HG03103 (cell line): ENCODE results near the gene IRF2BP1.
A peak's percentile ranks its signal among the peaks of the same experiment; 100 is the strongest.

Experiments used
- ATAC-seq: cut with Tn5 transposase; IDR thresholded peaks from one replicate; pipeline ENCODE4 v1.9.1; 2021; ENCODE audit warnings: low read depth; ENCODE audit not compliant: unreplicated experiment

Gene IRF2BP1

GRCh38 chr19:45885556-45886426 is at the start of gene IRF2BP1:
IRF2BP1 (minus strand) TSS chr19:45886141; CDS start chr19:45885774, 367 bp downstream.
- ATAC-seq = peak; percentile 44

DNA sequence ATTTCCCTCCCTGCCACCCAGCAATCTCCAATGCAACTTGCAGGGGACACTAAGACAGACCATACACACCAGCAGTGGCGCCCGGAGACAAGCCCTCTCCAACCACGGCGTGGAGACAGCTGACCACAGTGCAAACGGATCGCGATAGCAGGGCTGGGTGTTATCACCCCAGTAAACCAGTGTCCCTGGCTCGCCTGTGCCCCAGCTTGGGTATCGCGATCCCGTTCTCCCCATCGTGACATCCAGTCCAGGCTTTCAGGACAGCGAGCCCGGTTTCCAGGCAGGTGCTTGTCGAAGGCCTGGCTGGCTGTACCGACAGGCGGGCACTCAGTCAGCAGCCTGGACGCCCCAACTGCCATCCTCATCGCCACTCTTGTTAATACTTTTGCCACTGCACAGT is 49.3 kb upstream of the IRF2BP1 start:
- no peak for ATAC-seq

DNA sequence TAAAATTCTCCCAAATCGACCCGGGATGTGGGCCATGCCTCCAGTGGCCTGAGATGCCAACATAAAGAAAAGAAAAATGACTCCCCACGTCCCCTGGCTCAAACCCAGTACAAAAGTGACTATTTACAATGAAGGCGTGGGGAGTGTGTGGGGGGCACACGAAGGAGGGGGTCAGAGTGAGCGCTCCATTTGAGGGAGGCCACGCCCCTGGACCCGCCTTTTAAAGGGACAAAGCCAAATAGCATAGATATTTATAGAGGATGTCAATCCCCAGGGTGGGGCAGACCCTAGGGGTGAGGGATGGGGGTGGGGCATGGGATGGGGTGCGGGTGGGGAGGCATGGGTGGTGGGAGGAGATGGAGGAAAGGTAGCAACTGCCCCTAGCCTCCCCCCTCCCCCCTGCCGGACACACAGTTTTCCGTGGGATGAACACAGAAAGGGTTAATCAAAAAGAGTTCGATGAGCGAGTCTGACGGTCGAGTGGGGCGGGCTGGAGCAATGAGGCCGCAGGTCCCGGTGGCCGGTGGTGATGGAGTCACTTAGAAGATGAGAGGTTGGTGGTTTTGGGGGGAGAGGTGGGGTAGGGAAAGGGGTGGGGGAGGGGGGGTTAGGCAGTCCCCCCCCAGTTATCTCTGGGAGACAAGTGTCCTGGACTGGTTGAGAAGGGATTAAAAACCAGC is 48.8 kb upstream of the IRF2BP1 start:
- ATAC-seq = no peak

DNA sequence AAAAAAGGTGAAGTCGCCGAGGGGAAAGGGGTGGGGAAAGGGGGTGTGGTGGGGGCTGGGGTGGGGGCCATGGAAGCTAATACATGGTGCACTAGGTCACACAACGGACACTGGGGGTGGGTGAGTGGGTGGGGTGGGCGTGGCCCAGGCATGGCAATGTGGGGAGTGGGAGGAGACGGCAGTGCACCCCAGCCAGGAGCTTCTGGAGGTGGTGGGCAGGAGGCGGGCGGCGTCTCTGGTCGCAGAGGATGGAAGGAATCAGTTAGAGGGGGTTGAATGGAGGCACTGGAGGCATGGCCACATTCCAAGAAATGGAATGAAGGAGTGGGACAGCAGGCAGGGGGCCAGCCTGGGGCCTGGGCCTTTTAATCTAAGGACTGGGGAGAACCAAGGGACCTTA is 47.8 kb upstream of the IRF2BP1 start:
- ATAC-seq = no peak

GRCh38 chr19:45931055-45931454 is 45.1 kb upstream of the IRF2BP1 start:
- no peak for ATAC-seq

DNA sequence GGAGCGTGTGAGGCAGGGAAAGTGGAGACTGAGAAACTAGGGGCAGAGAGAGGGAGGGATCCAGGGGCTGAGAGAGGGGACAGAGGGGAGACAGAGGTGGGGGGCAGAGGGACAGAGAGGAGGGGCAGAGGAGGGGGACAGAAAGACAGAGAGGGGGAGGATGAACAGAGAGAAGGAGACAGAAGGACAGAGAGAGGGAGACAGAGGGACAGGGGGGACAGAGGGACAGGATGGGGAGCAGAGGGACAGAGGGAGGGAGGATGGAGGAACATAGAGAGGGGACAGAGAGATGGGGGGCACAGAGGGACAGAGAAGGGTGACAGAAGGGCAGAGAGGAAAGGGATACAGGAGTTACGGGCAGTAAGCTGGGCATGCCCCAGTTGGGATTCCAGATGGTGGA is 43.3 kb upstream of the IRF2BP1 start:
- ATAC-seq = no peak

GRCh38 chr19:45927565-45928261 is 41.8 kb upstream of the IRF2BP1 start:
- no peak for ATAC-seq

DNA sequence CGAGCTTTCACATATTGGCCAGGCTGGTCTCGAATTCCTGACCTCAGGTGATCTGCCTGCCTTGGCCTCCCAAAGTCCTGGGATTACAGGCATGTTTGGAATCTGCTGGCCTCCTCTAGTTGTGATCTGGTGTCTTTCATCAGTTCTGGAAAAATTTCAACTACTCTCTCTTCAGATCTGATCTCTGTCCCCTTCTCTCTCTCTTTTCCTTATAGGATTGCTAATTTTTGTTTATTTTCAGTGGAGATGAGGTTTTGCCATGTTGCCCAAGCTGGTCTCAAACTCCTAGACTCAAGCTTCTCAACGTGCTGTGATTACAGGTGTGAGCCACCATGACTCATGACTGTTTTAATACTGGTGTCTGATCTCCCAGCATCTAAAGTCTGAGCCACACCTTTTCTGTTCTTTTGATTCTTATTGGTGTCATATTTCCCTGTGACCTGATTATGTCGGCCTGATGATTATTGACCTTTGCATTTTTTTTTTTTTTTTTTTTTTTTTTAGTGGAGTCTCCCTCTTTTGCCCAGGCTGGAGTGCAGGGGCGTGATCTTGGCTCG is 39.0 kb upstream of the IRF2BP1 start:
- ATAC-seq = no peak

GRCh38 chr19:45922281-45922680 is 36.3 kb upstream of the IRF2BP1 start:
- no peak for ATAC-seq

DNA sequence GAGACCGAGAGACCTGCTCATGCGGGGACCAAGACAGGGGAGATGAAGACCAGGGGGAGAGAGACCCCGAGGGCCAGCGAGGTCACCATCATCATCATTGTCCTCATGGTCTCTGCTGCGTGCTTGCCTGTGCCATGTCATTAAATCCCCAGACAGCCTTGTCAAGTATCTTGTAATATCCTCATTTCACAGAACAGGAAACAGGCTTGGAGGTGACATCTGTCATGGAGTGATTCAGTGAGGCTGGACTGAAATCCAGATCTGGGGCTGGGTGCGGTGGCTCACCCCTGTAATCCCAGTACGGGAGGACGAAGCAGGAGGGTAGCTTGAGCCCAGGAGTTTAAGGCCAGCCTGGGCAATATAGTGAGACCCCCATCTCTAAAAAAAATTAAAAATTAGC is 34.5 kb upstream of the IRF2BP1 start:
- ATAC-seq = no peak

DNA sequence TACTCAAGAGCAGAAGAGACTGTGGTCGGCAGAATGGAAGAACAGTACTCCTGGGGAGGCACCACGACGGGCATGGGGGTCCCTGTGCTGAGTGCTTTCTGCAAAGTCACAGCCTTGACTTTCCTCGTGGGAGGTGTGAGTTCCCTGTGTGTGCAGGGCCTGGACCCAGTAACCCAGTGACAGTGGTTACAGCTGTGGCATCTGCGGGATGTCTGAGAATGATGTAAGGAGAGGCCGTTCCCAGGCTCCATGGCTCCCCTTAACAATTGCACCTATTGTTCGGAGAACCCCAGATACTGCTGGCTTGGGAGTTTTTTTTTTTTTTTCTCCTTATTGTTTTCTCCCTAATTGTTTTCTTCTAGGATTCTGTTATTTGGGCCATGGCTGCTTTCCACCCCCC is 33.7 kb upstream of the IRF2BP1 start:
- ATAC-seq = no peak

DNA sequence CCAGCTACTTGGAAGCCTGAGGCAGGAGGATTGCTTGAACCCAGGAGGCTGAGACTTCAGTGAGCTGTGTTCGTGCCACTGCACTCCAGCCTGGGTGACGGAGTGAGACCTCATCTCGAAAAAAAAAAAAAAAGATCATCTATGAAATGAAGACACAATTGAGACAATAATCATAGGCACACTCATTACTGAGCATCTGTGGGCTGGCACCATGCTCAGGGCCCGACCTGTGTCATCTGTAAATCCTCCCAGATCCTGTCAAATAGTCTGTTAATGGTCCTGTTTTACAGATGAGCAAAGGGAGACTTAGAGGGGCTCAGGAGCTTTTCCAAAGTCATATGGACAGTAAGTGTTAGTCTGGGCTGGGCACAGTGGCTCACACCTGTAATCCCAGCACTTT is 32.8 kb upstream of the IRF2BP1 start:
- no peak for ATAC-seq

- ATAC-seq = no peak
Measured at GRCh38 chr19:45917421-45918091, 31.6 kb upstream of the IRF2BP1 start.

- ATAC-seq = no peak
Measured at GRCh38 chr19:45913874-45914830, 28.2 kb upstream of the IRF2BP1 start, which contains the start of gene NANOS2. NANOS2 (minus strand) TSS chr19:45914778; CDS start chr19:45914693, 85 bp downstream.

GRCh38 chr19:45911291-45911690 is 25.4 kb upstream of the IRF2BP1 start:
- ATAC-seq = no peak

DNA sequence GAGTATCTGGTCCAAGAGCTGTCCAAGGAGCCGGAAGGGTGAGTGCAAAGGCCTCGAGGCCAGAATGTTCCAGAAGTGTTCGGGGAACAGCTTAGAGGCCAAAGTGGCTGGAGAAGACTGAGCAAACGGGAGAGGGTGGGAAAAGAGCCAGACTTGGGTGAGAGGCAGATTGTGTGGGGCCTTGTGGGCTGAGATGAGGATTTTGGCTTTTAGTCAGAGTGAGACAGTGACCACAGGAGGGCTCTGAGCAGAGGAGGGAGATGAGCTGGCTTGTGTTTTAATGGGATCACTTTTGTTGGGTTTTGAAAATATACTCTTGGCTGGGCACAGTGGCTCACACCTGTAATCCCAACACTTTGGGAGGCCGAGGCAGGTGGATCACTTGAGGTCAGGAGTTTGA is 23.0 kb upstream of the IRF2BP1 start:
- ATAC-seq = no peak

GRCh38 chr19:45906221-45906620 is 20.3 kb upstream of the IRF2BP1 start:
- ATAC-seq = no peak

DNA sequence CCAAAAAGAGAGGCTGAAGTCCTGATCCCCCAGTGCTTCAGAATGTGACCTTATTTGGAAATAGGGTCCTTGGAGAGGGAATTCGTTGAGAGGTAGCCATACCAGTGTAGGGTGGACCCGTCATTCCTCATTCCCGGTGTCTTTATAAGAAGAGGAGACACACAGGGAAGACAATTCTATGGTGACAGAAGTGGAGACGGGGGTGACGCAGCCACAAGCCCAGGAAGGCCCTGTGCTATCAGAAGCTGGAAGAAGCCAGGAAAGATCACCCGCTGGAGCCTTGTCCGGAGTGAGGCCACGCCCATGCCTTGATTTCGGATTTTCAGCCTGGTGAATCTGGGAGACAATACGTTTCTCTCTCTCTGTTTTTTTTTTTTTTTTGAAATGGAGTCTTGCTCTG is 19.1 kb upstream of the IRF2BP1 start:
- no peak for ATAC-seq
